ENCODE measurements around the gene PDIK1L.

PDIK1L gene

GRCh38 chr1:26122988-26123973 lies 11.7 kb downstream of the PDIK1L start:
- DNase-seq (ENCODE audit: low read depth in 2 of 2) = no peak

- no peak for DNase-seq (ENCODE audit: low read depth in 2 of 2)
Measured at GRCh38 chr1:26124418-26125331, 13.1 kb downstream of the PDIK1L start.

GRCh38 chr1:26125382-26125781 lies 13.8 kb downstream of the PDIK1L start:
- no peak for DNase-seq (ENCODE audit: low read depth in 2 of 2)

GRCh38 chr1:26125946-26126320 lies 14.3 kb downstream of the PDIK1L start:
- no peak for DNase-seq (ENCODE audit: low read depth in 2 of 2)

- no peak for DNase-seq (ENCODE audit: low read depth in 2 of 2)
Measured at GRCh38 chr1:26126321-26127084, 14.9 kb downstream of the PDIK1L start.

GRCh38 chr1:26127235-26128163 lies 15.9 kb downstream of the PDIK1L start:
- DNase-seq (ENCODE audit: low read depth in 2 of 2) = no peak

- DNase-seq (ENCODE audit: low read depth in 2 of 2) = no peak
Measured at GRCh38 chr1:26129778-26130177, 18.2 kb downstream of the PDIK1L start.

- no peak for DNase-seq (ENCODE audit: low read depth in 2 of 2)
Measured at GRCh38 chr1:26130695-26131094, 19.1 kb downstream of the PDIK1L start.

GRCh38 chr1:26132128-26132833 lies 20.7 kb downstream of the PDIK1L start:
- no peak for DNase-seq (ENCODE audit: low read depth in 2 of 2)

- no peak for DNase-seq (ENCODE audit: low read depth in 2 of 2)
Measured at GRCh38 chr1:26132834-26133167, 21.2 kb downstream of the PDIK1L start.

- no peak for DNase-seq (ENCODE audit: low read depth in 2 of 2)
Measured at GRCh38 chr1:26134466-26134865, 22.8 kb downstream of the PDIK1L start.

- DNase-seq (ENCODE audit: low read depth in 2 of 2) = no peak
Measured at GRCh38 chr1:26138974-26139558, 27.4 kb downstream of the PDIK1L start.

- no peak for DNase-seq (ENCODE audit: low read depth in 2 of 2)
Measured at GRCh38 chr1:26142159-26142558, 30.5 kb downstream of the PDIK1L start.

GRCh38 chr1:26145041-26145959 lies 33.7 kb downstream of the PDIK1L start:
- peak; percentile 60 to 61 for DNase-seq (ENCODE audit: low read depth in 2 of 2)

GRCh38 chr1:26145960-26146294 lies 34.3 kb downstream of the PDIK1L start:
- DNase-seq (ENCODE audit: low read depth in 2 of 2) = no peak

GRCh38 chr1:26148887-26149286 lies 37.3 kb downstream of the PDIK1L start:
- no peak for DNase-seq (ENCODE audit: low read depth in 2 of 2)

- no peak for DNase-seq (ENCODE audit: low read depth in 2 of 2)
Measured at GRCh38 chr1:26153966-26154532, 42.4 kb downstream of the PDIK1L start.

- DNase-seq (ENCODE audit: low read depth in 2 of 2) = no peak
Measured at GRCh38 chr1:26154750-26155149, 43.1 kb downstream of the PDIK1L start.
